Fibroblast of lung (primary cell): ENCODE data around the gene RUNX2. TPM values are rescaled to one million over a fixed set of nuclear protein-coding genes. Genes with fewer than 3 reads are reported as not detected.

ENCODE experiments used
- DNase-seq, 2 donors: peaks; one replicate each; pipeline versions ENCODE4 v3.0.0 to v3.0.0-alpha.2; 2010; ENCODE audit warnings: low read depth in 2 of 2
- H2AFZ ChIP-seq: 2 replicates; pipeline ENCODE4 v1.5.1; 2012; ENCODE audit warnings: low read length, control low read depth, inconsistent platforms
- H3K27ac ChIP-seq: 2 replicates; pipeline ENCODE4 v1.5.1; 2011; ENCODE audit warnings: low read length, control low read depth; ENCODE audit not compliant: insufficient read depth
- H3K27me3 ChIP-seq: 2 replicates; pipeline ENCODE4 v1.5.1; 2011; ENCODE audit warnings: mild to moderate bottlenecking, low read length; ENCODE audit not compliant: control insufficient read depth, insufficient read depth
- H3K36me3 ChIP-seq: 2 replicates; pipeline ENCODE4 v1.5.1; 2011; ENCODE audit warnings: low read length; ENCODE audit not compliant: control insufficient read depth, insufficient read depth
- H3K4me1 ChIP-seq: 2 replicates; pipeline ENCODE4 v1.5.1; 2011; ENCODE audit warnings: low read length; ENCODE audit not compliant: control insufficient read depth, insufficient read depth; ENCODE audit errors: extremely low read depth
- H3K4me2 ChIP-seq: 2 replicates; pipeline ENCODE4 v1.5.1; 2011; ENCODE audit warnings: low read length, control low read depth; ENCODE audit not compliant: insufficient read depth; ENCODE audit errors: extremely low read depth
- H3K4me3 ChIP-seq, 4 experiments: fragments of 200-600 bp in 1 of 4; sonication (generic) in 1 of 4; replicated peaks in 1 of 4; 2 replicates each; pipeline ENCODE4 v1.5.1; 2011 to 2016; ENCODE audit warnings: low read length in 4 of 4, low read depth in 3 of 4, mild to moderate bottlenecking in 3 of 4, control low read depth in 2 of 4, inconsistent platforms in 1 of 4, mixed read lengths in 1 of 4; ENCODE audit not compliant: insufficient read depth in 1 of 4; ENCODE audit errors: control extremely low read depth in 1 of 4
- H3K79me2 ChIP-seq: 2 replicates; pipeline ENCODE4 v1.5.1; 2012; ENCODE audit warnings: mild to moderate bottlenecking, low read length, inconsistent platforms; ENCODE audit not compliant: control insufficient read depth, insufficient read depth
- H3K9ac ChIP-seq: 2 replicates; pipeline ENCODE4 v1.5.1; 2011; ENCODE audit warnings: mild to moderate bottlenecking, low read length, control low read depth; ENCODE audit not compliant: insufficient read depth
- H3K9me3 ChIP-seq: 2 replicates; pipeline ENCODE4 v1.5.1; 2012; ENCODE audit warnings: low read depth, low read length; ENCODE audit not compliant: control insufficient read depth, insufficient read depth
- H4K20me1 ChIP-seq: 2 replicates; pipeline ENCODE4 v1.5.1; 2011; ENCODE audit warnings: low read length; ENCODE audit not compliant: control insufficient read depth, insufficient read depth; ENCODE audit errors: extremely low read depth
- CTCF ChIP-seq, 2 donors: IDR thresholded peaks in 1 of 2; conservative IDR thresholded peaks in 1 of 2; 1 replicate in 1 of 2; 2 replicates in 1 of 2; pipeline ENCODE4 v1.5.1; 2011 to 2012; ENCODE audit warnings: low read length in 2 of 2, control low read depth in 1 of 2, inconsistent platforms in 1 of 2, low read depth in 1 of 2, mild to moderate bottlenecking in 1 of 2
- EZH2 ChIP-seq: IDR thresholded peaks from 2 replicates; pipeline ENCODE4 v1.5.1; 2012; ENCODE audit warnings: low read length, control low read depth, mild to moderate bottlenecking; ENCODE audit errors: missing control alignments
- polyA plus RNA-seq, 2 donors: library from polyadenylated mRNA; depleted of rRNA in 1 of 2; stranded (reverse) in 1 of 2; unstranded in 1 of 2; fragments of >200 nt; gene quantifications; 2 replicates each; pipeline ENCODE4 v1.2.1, GENCODE V29; 2011 to 2012; ENCODE audit warnings: missing spikeins in 1 of 2
- total RNA-seq: library from RNA; depleted of rRNA; stranded (reverse); fragments of >200 nt; gene quantifications from 2 replicates; pipeline ENCODE4 v1.2.1, GENCODE V29; 2014

Gene RUNX2
- total and polyA plus RNA-seq, 2 donors (not counting 1 experiment from before 2014, with no cell fraction given), result 2.5 to 4.5 TPM

DNA sequence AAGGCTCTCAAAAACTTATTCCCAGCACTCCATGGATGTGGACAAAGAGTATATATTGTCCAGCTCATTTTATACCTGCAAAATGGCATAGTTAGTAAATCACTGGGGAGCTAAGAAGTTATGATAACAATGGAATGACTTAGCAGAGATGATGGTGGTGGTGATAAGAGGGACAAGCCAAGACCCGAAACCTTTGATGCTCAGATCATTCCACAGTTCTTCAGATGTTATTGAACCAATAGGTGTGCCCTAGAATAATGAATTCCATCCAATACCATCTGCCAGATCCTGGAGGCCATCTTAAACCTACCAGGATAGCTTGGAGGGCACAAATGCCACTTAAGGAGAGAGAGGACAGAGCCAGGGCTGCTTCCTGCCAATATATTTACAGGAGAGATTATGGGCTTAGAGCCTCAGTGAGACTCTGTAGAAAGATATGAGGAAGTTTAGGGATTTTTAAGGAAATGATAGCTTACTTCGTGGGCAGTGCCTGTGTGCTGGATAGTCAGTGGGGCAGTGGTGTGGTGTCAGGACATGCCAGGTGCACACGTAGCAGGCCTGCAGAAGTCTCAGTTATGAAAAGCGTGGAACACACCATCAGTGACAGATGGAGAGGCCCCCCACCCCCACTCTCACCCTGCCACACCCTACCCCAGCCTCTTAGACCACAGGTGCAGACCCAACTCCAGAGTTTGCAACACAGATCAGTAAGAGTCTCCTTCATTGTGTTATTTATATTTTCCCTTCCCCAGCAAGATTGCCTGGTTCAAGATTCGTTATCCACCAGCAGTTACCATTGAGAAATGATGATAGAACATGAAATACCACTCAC is 259.3 kb downstream of the RUNX2 start:
- H3K4me1 ChIP-seq, result peaks cover 10% of the 10 kb centered on the region
- H3K9me3 ChIP-seq, result no peaks in the 10 kb centered on the region
- H3K27ac ChIP-seq, result no peak overlapping the region
- H3K4me2 ChIP-seq, result no peak overlapping the region
- no peaks in the 10 kb centered on the region for H3K79me2 ChIP-seq
- no peak for TF ChIP-seq EZH2
- TF ChIP-seq CTCF (conservative IDR thresholded peaks at IDR 0.05 in 1 of 2, IDR thresholded peaks at IDR 0.05 in 1 of 2; ENCODE audit: low read depth in 1 of 2, low read length in 2 of 2), result no peak
- DNase-seq, result no peak
- no peak overlapping the region for H3K4me3 ChIP-seq
- no peaks in the 10 kb centered on the region for H3K27me3 ChIP-seq
- no peaks in the 10 kb centered on the region for H4K20me1 ChIP-seq
- H3K36me3 ChIP-seq, result no peaks in the 10 kb centered on the region
- H3K9ac ChIP-seq, result no peak overlapping the region
- H2AFZ ChIP-seq, result no peak overlapping the region

DNA sequence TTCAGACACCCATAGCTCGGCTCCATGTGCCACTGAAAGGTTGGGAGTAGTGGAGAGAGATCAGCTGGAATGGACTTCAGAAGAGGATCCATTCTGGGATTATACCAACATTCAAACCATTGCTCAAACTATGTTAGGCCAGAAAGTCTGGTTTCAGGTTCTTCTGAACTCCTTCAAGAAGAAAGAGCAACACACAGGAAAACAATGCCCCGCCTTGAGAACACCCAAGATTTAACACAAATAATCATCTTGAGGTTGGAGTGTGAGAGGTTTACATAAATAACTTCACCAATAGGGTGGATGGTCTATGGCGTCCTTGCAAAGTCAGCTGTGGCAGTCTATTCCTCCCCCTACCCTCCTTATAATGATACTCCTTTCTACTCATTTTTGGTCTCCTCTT is 261.2 kb downstream of the RUNX2 start:
- no peak for TF ChIP-seq EZH2
- no peak for TF ChIP-seq CTCF (conservative IDR thresholded peaks at IDR 0.05 in 1 of 2, IDR thresholded peaks at IDR 0.05 in 1 of 2; ENCODE audit: low read depth in 1 of 2, low read length in 2 of 2)
- Histone ChIP-seq H2AFZ (no peak overlapping the region), H3K9ac (no peak overlapping the region), H3K9me3 (no peaks in the 10 kb centered on the region), H3K79me2 (no peaks in the 10 kb centered on the region), H3K4me3 (no peak overlapping the region), H4K20me1 (no peaks in the 10 kb centered on the region), H3K4me2 (no peak overlapping the region), H3K27ac (no peak overlapping the region), H3K27me3 (no peaks in the 10 kb centered on the region), H3K4me1 (peaks cover 10% of the 10 kb centered on the region), H3K36me3 (no peaks in the 10 kb centered on the region)
- no peak for DNase-seq

GRCh38 chr6:45590226-45590625 is 262.1 kb downstream of the RUNX2 start:
- no peaks in the 10 kb centered on the region for H3K79me2 ChIP-seq
- H3K36me3 ChIP-seq, result no peaks in the 10 kb centered on the region
- H3K4me1 ChIP-seq, result peaks cover 10% of the 10 kb centered on the region
- TF ChIP-seq CTCF (conservative IDR thresholded peaks at IDR 0.05 in 1 of 2, IDR thresholded peaks at IDR 0.05 in 1 of 2; ENCODE audit: low read depth in 1 of 2, low read length in 2 of 2), result no peak
- TF ChIP-seq EZH2, result no peak
- no peaks in the 10 kb centered on the region for H4K20me1 ChIP-seq
- H3K27ac ChIP-seq, result peak overlapping the region; percentile 30
- no peak overlapping the region for H3K9ac ChIP-seq
- H3K4me3 ChIP-seq, result no peak overlapping the region
- no peaks in the 10 kb centered on the region for H3K9me3 ChIP-seq
- H3K27me3 ChIP-seq, result no peaks in the 10 kb centered on the region
- H3K4me2 ChIP-seq, result no peak overlapping the region
- peak; percentile 81 to 93 for DNase-seq
- H2AFZ ChIP-seq, result no peak overlapping the region
